Smooth muscle cell of the brain vasculature (primary cell): ENCODE measurements around the gene TM7SF3.
"Not testable (repeated sequence)": the region's sequence is repeated elsewhere in the genome, so short reads cannot be mapped to it uniquely, and the experiment has no call there.

Experiments
- DNase-seq: peaks from one replicate; pipeline ENCODE4 v3.0.0-alpha.2; 2012; ENCODE audit warnings: low read depth, low spot score

Gene TM7SF3

DNA sequence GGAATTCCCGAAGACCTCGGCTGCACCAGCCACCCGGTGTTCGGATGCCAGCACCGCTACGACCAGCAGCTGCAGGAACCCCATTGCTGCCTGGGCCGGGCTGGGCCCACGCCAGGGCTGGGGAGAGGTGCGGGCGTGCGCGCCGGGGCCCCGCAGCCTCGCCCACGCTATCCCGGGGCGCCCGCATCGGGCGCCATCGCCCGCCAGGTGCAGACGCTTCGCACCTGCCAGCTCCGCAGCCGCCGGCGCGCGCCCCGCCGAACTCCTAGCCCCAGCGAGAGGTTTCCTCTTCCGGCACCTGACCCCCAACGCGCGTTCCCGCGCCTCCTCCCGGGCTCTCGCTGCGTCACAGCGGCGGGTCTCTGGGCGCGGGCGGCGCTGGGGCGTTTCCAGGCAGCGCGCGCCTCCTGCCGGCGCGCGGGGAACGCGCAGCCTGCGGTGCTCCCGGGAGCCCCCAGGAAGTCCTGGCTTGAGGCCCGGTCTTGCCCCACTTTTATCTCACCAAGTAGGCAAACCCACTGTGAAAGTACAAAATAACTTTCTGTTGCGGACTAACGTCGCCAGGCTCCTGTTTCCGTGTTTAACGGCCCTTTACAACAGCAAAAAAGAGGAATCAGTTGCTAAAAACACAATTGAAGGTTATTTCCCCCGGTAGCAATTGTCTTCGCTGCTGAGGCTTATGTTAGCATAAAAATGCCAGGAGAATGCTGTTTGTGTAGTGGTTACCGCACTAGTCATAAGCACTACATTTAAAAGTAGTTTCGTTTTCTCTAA, at the start of gene TM7SF3:
Gene TM7SF3 (minus strand): TSS at position 300 of the 774 bp plus-strand sequence. CDS start 216 bp downstream, at position 84.
- peak; percentile 52 for DNase-seq

GRCh38 chr12:27063250-27063851, 49.2 kb upstream of the TM7SF3 start:
- no peak for DNase-seq

GRCh38 chr12:27061317-27061716, 47.1 kb upstream of the TM7SF3 start:
- DNase-seq: no peak

DNA sequence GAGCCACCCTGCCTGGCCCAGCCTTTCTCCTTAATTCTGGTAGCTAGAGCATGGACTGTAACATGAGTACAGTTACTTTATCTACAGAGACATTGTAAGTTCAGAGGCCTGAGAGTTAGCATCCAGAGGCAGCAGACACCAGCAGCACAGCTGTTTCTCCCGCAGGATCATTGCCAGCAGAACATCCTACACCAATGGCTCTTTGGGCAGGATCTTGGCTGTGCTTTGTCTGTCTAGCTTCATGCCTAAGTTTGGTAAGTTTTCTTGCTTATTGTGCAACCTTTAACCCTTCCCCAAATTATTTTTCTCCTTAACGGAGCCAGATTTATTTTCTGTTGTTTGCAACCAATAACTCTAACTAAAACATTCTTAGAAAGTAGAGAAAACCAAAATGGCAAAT, 46.6 kb upstream of the TM7SF3 start:
- DNase-seq: no peak

- no peak for DNase-seq
These were observed 43.4 kb upstream of the TM7SF3 start for GRCh38 chr12:27057543-27057942.

- DNase-seq: no peak
These were observed 41.8 kb upstream of the TM7SF3 start for GRCh38 chr12:27055966-27056365.

DNA sequence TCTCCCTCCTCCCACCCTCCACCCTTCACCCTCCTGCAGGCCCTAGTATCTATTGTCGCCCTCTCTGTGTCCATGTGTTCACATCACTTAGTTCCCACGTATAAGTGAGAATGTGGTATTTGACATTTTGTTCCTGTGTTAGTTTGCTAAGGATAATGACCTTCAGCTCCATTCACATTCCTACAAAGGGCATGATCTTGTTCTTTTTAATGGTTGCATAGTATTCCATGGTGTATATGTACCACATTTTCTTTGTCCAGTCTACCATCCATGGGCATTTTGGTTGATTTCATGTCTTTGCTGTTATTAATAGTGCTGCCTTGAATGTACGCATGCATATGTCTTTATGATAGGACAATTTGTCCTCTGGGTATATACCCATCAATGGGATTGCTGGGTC, 38.6 kb upstream of the TM7SF3 start:
- DNase-seq: no peak

DNA sequence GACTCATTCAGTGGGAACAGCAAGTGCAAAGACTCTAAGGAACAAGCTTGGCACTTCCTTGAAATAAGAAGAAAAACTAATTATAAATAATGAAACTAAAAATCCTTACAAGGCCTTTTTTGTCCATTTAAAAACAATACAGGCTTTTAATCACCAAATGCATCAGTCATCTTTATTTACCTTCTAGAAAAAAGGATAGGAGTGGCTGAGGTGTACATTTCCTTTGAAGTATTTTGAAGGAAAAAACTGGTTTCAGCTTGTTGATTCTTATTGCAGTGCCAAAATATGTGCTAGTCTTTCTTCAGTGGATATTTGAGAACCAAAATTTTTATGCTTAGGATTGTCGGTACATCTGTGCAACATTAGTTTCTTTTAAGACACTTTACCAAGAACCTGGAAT, 38.0 kb upstream of the TM7SF3 start:
- DNase-seq: no peak

DNA sequence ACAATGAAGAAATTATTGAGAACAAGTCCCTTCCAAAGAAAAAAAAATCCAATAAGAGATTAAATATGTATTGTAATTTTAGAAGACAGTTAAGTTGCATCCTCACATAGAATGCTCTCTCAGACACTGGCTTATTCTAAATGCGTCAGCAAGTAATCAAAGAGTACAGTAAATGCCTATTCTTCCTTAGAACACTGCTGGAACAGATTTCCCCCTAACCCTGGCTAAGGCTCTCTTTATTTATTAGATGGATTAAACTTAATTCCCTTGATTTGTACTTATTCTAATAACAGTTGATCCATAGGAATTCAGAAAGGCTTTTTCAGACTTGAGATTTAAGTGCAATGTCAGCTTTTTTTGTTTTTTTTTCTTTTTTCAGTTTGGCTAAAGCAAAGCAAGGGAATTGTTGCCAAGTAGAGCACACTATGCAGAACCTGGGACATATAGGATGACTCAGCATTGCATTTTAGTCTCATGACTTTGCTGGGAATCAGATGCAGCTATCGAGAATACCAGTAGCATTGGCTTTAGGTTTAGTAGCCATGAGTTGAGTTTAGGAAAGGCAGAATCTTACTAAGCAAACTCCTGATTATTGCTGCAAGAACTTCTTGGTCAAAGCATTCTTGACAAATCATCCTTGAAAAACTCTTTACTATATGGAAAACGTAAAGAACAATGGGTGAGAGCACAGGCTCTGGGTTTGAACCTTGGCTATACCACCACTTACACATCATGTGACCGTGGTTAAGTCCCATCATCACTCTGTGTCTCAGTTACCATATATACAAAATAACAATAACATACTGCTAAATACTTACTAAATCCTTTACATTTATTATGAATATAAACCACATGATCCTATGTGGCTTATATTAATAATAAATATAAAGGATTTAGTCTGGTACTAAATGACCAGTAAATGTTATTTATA, 34.9 kb upstream of the TM7SF3 start:
- peak; percentile 12 for DNase-seq

DNA sequence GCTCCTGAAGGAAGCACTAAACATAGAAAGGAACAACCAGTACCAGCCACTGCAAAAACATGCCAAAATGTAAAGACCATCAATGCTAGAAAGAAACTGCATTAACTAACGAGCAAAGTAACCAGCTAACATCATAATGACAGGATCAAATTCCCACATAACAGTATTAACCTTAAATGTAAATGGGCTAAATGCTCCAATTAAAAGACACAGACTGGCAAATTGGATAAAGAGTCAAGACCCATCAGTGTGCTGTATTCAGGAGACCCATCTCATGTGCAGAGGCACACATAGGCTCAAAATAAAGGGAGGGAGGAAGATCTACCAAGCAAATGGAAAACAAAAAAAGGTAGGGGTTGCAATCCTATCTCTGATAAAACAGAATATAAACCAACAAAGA, 27.8 kb upstream of the TM7SF3 start:
- DNase-seq: not testable (repeated sequence)

DNA sequence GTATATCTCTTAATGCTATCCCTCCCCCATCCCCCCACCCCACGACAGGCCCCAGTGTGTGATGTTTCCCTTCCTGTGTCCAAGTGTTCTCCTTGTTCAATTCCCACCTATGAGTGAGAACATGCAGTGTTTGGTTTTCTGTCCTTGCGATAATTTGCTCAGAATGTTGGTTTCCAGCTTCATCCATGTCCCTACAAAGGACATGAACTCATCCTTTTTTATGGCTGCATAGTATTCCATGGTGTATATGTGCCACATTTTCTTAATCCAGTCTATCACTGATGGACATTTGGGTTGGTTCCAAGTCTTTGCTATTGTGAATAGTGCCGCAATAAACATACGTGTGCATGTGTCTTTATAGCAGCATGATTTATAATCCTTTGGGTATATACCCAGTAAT, 26.5 kb upstream of the TM7SF3 start:
- not testable (repeated sequence) for DNase-seq

DNA sequence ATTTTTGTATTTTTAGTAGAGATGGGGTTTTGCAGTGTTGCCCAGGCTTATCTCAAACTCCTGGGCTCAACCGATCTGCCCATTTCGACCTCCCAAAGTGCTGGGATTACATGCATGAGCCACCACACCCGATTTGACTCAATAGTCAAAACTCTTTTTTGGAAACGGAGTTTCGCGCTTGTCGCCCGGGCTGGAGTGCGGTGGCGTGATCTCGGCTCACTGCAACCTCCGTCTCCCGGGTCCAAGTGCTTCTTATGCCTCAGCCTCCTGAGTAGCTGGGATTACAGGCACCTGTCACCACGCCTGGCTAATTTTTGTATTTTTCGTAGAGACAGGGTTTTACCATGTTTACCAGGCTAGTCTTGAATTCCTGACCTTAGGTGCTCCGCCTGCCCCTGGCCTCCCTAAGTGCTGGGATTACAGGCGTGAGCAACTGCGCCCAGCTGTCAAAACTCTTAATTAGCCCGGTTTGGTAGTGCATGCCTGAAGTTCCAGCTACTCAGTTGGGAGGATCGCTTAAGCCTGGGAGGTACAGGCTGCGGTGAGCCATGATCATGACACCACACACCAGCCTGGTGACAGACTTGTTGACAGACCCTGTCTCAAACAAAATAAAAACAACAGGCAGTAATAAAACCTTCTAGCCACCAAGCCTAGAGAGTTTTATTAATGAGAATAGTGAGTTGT, 20.6 kb upstream of the TM7SF3 start:
- no peak for DNase-seq

DNA sequence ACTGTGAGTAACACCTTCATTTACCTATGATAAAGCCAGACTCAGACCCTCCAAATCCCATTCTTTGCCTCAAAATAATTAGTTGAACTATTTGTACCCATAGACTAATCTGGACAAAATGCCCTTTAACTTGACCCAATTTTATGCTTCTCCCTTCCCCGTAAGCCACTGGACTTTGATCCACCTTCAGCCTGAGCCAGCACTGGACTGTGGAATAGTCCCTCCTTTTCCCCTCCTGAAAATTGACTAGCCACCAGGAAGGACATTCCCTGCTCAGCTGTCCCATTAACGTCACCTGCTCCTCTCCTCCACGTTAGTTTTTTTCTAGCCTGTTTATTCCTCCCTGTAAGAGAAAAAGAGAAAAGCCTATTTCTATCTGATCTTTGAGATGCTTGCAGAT, 18.5 kb upstream of the TM7SF3 start:
- no peak for DNase-seq

DNA sequence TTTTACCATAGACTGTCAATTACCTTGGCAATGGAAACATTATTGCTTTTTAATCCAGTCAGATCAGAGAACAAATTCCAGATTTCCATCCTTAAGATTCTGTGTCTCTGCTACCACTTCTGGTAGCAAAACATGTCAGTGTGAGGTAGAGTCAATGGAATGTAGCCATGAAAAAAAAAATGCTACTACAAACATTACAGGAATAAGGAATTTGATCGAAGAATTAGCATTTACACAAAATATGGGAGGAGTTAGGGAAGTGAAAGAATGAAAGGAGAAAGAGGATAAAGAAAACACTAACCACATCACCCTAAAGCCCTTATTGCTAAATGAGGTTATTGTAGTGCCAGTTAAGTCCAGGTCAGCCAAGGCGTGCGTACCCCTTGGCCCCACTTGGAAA, 17.3 kb upstream of the TM7SF3 start:
- DNase-seq: no peak

DNA sequence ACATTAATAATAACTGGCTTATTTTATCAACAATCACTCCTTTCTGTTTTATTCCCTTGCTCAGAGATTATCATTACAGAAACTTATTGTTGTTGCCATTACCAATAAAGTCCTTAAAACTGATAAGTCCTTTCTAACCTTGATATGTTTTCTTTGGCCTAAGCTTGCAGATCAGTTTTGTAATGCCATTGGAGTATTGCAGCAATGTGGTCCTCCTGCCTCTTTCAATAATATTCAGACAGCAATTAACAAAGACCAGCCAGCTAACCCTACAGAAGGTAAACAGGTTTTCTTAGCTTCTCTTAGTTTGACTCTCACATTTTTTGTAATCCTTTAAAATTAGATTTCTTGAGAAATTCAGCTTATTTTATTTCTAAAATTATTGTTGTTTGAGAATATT, 12.1 kb upstream of the TM7SF3 start:
- no peak for DNase-seq

DNA sequence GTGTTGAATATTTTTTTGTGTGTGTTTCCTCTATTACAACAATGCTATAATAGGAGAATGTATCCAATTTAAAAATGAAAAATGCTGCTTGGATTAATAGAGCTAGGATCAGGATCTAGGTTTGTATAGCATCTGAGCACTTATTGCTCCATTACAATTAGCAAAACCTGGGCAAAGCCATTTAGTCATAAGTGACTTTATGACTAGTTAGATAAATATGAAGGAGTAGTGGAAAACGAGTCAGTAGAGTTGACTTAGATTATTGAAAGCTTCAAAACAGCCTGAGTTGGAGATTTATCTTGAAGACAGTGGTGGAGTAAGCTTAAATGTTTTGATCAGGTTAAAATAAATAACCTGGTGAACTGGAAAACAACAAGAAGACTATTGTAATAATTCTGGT, 10.9 kb upstream of the TM7SF3 start:
- no peak for DNase-seq

GRCh38 chr12:27024291-27024690, 10.1 kb upstream of the TM7SF3 start:
- DNase-seq: no peak

GRCh38 chr12:27020761-27021160, 6.6 kb upstream of the TM7SF3 start:
- DNase-seq: no peak

GRCh38 chr12:27018037-27018436, 3.9 kb upstream of the TM7SF3 start:
- DNase-seq: no peak

GRCh38 chr12:27017163-27017823, 3.1 kb upstream of the TM7SF3 start:
- DNase-seq: not testable (repeated sequence)

DNA sequence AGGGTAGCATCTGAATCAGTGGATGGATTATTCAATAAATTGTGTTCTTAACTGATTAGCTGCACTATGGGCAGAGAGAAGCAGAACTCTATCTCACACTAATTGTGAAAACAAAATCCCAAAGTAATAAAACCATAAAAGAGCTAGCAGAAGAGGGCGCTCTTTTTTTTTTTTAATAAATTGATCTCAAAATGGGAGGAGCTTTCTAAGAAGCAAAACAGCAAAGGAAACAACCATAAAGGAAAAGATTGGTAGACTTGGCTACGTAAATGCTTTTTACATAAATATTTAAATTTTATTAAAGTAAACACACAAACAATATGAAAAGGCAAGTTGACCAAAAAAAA, 1.5 kb upstream of the TM7SF3 start:
- DNase-seq: no peak
